ENCODE data around the gene ERICH6B.

Gene ERICH6B

GRCh38 chr13:45630791-45631190, 15.3 kb upstream of the ERICH6B start:
- H3K4me3 ChIP-seq (ENCODE audit: low read depth, low read length) = no peak overlapping the region
- TF ChIP-seq CTCF (IDR thresholded peaks at IDR 0.05; ENCODE audit: insufficient read depth, low read depth, low read length, missing control alignments) = no peak
- DNase-seq (ENCODE audit: low read depth) = no peak

- TF ChIP-seq CTCF (IDR thresholded peaks at IDR 0.05; ENCODE audit: insufficient read depth, low read depth, low read length, missing control alignments) = no peak
- DNase-seq (ENCODE audit: low read depth) = no peak
- H3K4me3 ChIP-seq (ENCODE audit: low read depth, low read length) = no peak overlapping the region
These were observed 14.4 kb upstream of the ERICH6B start for GRCh38 chr13:45629940-45630339.

GRCh38 chr13:45628094-45628493, 12.6 kb upstream of the ERICH6B start:
- DNase-seq (ENCODE audit: low read depth) = no peak

GRCh38 chr13:45627656-45628055, 12.1 kb upstream of the ERICH6B start:
- no peak overlapping the region for H3K4me3 ChIP-seq (ENCODE audit: low read depth, low read length)
- no peak for DNase-seq (ENCODE audit: low read depth)
- TF ChIP-seq CTCF (IDR thresholded peaks at IDR 0.05; ENCODE audit: insufficient read depth, low read depth, low read length, missing control alignments) = no peak

More at GRCh38 chr13:45628094-45628493, 12.6 kb upstream of the ERICH6B start:
- no peak for TF ChIP-seq CTCF (IDR thresholded peaks at IDR 0.05; ENCODE audit: insufficient read depth, low read depth, low read length, missing control alignments)
- H3K4me3 ChIP-seq (ENCODE audit: low read depth, low read length) = no peak overlapping the region

GRCh38 chr13:45626731-45627374, 11.3 kb upstream of the ERICH6B start:
- no peak for DNase-seq (ENCODE audit: low read depth)
- no peak for TF ChIP-seq CTCF (IDR thresholded peaks at IDR 0.05; ENCODE audit: insufficient read depth, low read depth, low read length, missing control alignments)
- no peak overlapping the region for H3K4me3 ChIP-seq (ENCODE audit: low read depth, low read length)

- TF ChIP-seq CTCF (IDR thresholded peaks at IDR 0.05; ENCODE audit: insufficient read depth, low read depth, low read length, missing control alignments) = peak; percentile 52
- no peak overlapping the region for H3K4me3 ChIP-seq (ENCODE audit: low read depth, low read length)
- DNase-seq (ENCODE audit: low read depth) = peak; percentile 58
These were observed 8.1 kb upstream of the ERICH6B start for GRCh38 chr13:45623516-45624090.

GRCh38 chr13:45621950-45622349, 6.4 kb upstream of the ERICH6B start:
- no peak for TF ChIP-seq CTCF (IDR thresholded peaks at IDR 0.05; ENCODE audit: insufficient read depth, low read depth, low read length, missing control alignments)
- peak; percentile 7 for DNase-seq (ENCODE audit: low read depth)
- H3K4me3 ChIP-seq (ENCODE audit: low read depth, low read length) = no peak overlapping the region

All from GM12865 (cell line).